D721Med (cell line): ENCODE data around the gene ACER3.
A peak's percentile ranks its signal among the peaks of the same experiment; 100 is the strongest.
"Not testable (repeated sequence)": the region's sequence is repeated elsewhere in the genome, so short reads cannot be mapped to it uniquely, and the experiment has no call there.

Source experiments
- DNase-seq: peaks from one replicate; pipeline ENCODE4 v3.0.0; 2011; ENCODE audit warnings: low spot score; ENCODE audit not compliant: insufficient read length
- FAIRE-seq: peaks from 2 replicates; lab custom pipeline; 2011; peaks lifted over from hg19 to GRCh38; lab: Jason Lieb, UNC
- CTCF ChIP-seq: IDR thresholded peaks from 2 replicates; pipeline ENCODE4 v1.5.1; 2012; ENCODE audit warnings: mild to moderate bottlenecking, control low read depth; ENCODE audit not compliant: insufficient read depth; ENCODE audit errors: missing control alignments

Gene ACER3

GRCh38 chr11:76824083-76824939 lies 36.4 kb upstream of the ACER3 start:
- FAIRE-seq (no peak), DNase-seq (no peak)
- TF ChIP-seq CTCF = no peak

GRCh38 chr11:76824980-76825725 lies 35.6 kb upstream of the ACER3 start:
- DNase-seq (no peak), FAIRE-seq (no peak)

GRCh38 chr11:76825726-76826396 lies 34.9 kb upstream of the ACER3 start:
- FAIRE-seq = no peak
- TF ChIP-seq CTCF = no peak
- DNase-seq = no peak

More at GRCh38 chr11:76824980-76825725, 35.6 kb upstream of the ACER3 start:
- TF ChIP-seq CTCF = no peak

GRCh38 chr11:76826508-76826907 lies 34.2 kb upstream of the ACER3 start:
- not testable (repeated sequence) for FAIRE-seq, DNase-seq

- DNase-seq, FAIRE-seq: not testable (repeated sequence)
These were observed 33.7 kb upstream of the ACER3 start for GRCh38 chr11:76827005-76827404.

GRCh38 chr11:76830639-76831327 lies 29.9 kb upstream of the ACER3 start:
- no peak for TF ChIP-seq CTCF
- FAIRE-seq = peak; percentile 84
- DNase-seq = peak; percentile 39

DNA sequence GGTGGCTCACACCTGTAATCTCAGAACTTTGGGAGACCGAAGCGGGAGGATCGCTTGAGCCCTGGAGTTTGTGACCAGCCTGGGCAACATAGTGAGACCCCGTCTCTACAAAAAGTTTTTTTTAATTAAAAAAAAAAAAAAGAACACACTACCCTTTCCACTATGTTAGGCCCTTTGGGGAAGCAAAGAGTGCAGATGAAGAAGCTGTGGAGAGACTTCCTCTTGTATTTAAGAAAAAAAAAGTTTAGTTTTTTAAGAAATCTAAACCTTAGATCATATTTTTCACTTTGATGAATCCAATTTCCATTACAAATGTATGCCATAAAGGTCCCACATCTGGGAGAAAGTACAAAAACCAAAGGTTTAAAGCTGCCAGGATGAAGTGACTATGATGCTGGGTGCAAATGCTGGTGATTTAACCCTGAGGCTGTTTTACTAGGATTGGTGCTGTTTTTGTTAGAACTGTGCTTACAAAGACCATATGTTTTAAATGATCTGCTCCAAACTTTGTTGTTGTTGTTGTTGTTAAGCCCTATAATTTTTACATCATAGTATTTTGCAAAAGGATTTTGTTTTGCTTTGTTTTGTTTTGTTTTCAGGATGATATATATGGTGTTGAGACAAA lies 28.9 kb upstream of the ACER3 start:
- TF ChIP-seq CTCF = no peak
- FAIRE-seq (no peak), DNase-seq (no peak)
